ENCODE results near the gene DUOXA2. TPM values are rescaled to one million over a fixed set of nuclear protein-coding genes. Genes with fewer than 3 reads are reported as not detected.

DUOXA2 gene
- polyA plus RNA-seq, 1 donor from 2014 or later = not detected

GRCh38 chr15:45121020-45121419 lies 6.9 kb downstream of the DUOXA2 start:
- no peak overlapping the region for H2AFZ ChIP-seq (ENCODE audit: low read depth, low read length)
- peaks cover 59% of the 10 kb centered on the region for H3K27me3 ChIP-seq (ENCODE audit: insufficient read depth, low read depth, low read length)

GRCh38 chr15:45121706-45122417 lies 7.7 kb downstream of the DUOXA2 start:
- Histone ChIP-seq H3K4me3 (ENCODE audit: low read length) (no peak overlapping the region), H3K36me3 (ENCODE audit: insufficient read depth, low read length) (no peaks in the 10 kb centered on the region), H3K9me3 (ENCODE audit: low read length) (no peaks in the 10 kb centered on the region), H2AFZ (ENCODE audit: low read depth, low read length) (no peak overlapping the region), H3K79me2 (replicated peaks; ENCODE audit: insufficient read depth, low read length) (no peaks in the 10 kb centered on the region), H3K9ac (ENCODE audit: low read length) (no peak overlapping the region), H3K4me2 (ENCODE audit: low read length) (no peak overlapping the region), H3K9me2 (ENCODE audit: insufficient read depth, low read length) (no peaks in the 10 kb centered on the region), H3K27ac (ENCODE audit: low read length) (no peak overlapping the region), H3K27me3 (ENCODE audit: insufficient read depth, low read depth, low read length) (peaks cover 59% of the 10 kb centered on the region), H3F3A (ENCODE audit: insufficient read depth, low read length, poor library complexity, severe bottlenecking) (no peaks in the 10 kb centered on the region), H4K20me1 (ENCODE audit: insufficient read depth) (no peaks in the 10 kb centered on the region)
- TF ChIP-seq MXI1 (conservative IDR thresholded peaks at IDR 0.05; ENCODE audit: poor library complexity, severe bottlenecking) = no peak
- TF ChIP-seq REST (IDR thresholded peaks at IDR 0.05; ENCODE audit: borderline replicate concordance) = no peak
- TF ChIP-seq TAF1 (IDR thresholded peaks at IDR 0.05; ENCODE audit: low read depth) = no peak
- no peak for TF ChIP-seq EZH2 (IDR thresholded peaks at IDR 0.05; ENCODE audit: borderline replicate concordance, insufficient read depth, low read length, poor library complexity, severe bottlenecking)
- TF ChIP-seq EP300 (conservative IDR thresholded peaks at IDR 0.05; ENCODE audit: poor library complexity, severe bottlenecking) = no peak
- no peak for TF ChIP-seq POLR2AphosphoS5 (IDR thresholded peaks at IDR 0.05)
- no peak for TF ChIP-seq RAD21 (conservative IDR thresholded peaks at IDR 0.05)

More at GRCh38 chr15:45121020-45121419, 6.9 kb downstream of the DUOXA2 start:
- no peak for TF ChIP-seq RAD21 (conservative IDR thresholded peaks at IDR 0.05)
- no peak for TF ChIP-seq REST (IDR thresholded peaks at IDR 0.05; ENCODE audit: borderline replicate concordance)
- no peak for TF ChIP-seq POLR2AphosphoS5 (IDR thresholded peaks at IDR 0.05)
- TF ChIP-seq EZH2 (IDR thresholded peaks at IDR 0.05; ENCODE audit: borderline replicate concordance, insufficient read depth, low read length, poor library complexity, severe bottlenecking) = no peak
- no peak for TF ChIP-seq SMC3 (conservative IDR thresholded peaks at IDR 0.05; ENCODE audit: poor library complexity)
- no peak for TF ChIP-seq CTCF (IDR thresholded peaks at IDR 0.05; ENCODE audit: poor library complexity, severe bottlenecking)
- TF ChIP-seq TAF1 (IDR thresholded peaks at IDR 0.05; ENCODE audit: low read depth) = no peak
- no peak for TF ChIP-seq MXI1 (conservative IDR thresholded peaks at IDR 0.05; ENCODE audit: poor library complexity, severe bottlenecking)
- TF ChIP-seq EP300 (conservative IDR thresholded peaks at IDR 0.05; ENCODE audit: poor library complexity, severe bottlenecking) = no peak
- no peak overlapping the region for H3K9ac ChIP-seq (ENCODE audit: low read length)
- H3K4me2 ChIP-seq (ENCODE audit: low read length) = no peak overlapping the region
- H3K36me3 ChIP-seq (ENCODE audit: insufficient read depth, low read length) = no peaks in the 10 kb centered on the region
- no peaks in the 10 kb centered on the region for H3K79me2 ChIP-seq (replicated peaks; ENCODE audit: insufficient read depth, low read length)
- H3K9me3 ChIP-seq (ENCODE audit: low read length) = no peaks in the 10 kb centered on the region
- no peak overlapping the region for H3K27ac ChIP-seq (ENCODE audit: low read length)
- H3F3A ChIP-seq (ENCODE audit: insufficient read depth, low read length, poor library complexity, severe bottlenecking) = no peaks in the 10 kb centered on the region
- no peaks in the 10 kb centered on the region for H3K9me2 ChIP-seq (ENCODE audit: insufficient read depth, low read length)
- no peaks in the 10 kb centered on the region for H4K20me1 ChIP-seq (ENCODE audit: insufficient read depth)
- no peak overlapping the region for H3K4me3 ChIP-seq (ENCODE audit: low read length)
